ENCODE measurements around the gene RNF144B.
"Not testable (repeated sequence)": the region's sequence is repeated elsewhere in the genome, so short reads cannot be mapped to it uniquely, and the experiment has no call there.

Gene RNF144B

GRCh38 chr6:18387061-18387721, at the start of gene RNF144B:
TSS of gene RNF144B (plus strand) at chr6:18387350. CDS start at chr6:18399535, 12,185 bp downstream.
- peak; percentile 50 for DNase-seq (ENCODE audit: low spot score)

GRCh38 chr6:18339599-18339998, 47.6 kb upstream of the RNF144B start:
- no peak for DNase-seq (ENCODE audit: low spot score)

- DNase-seq (ENCODE audit: low spot score): no peak
Measured at GRCh38 chr6:18340781-18341551, 46.2 kb upstream of the RNF144B start.

- DNase-seq (ENCODE audit: low spot score): no peak
Measured at GRCh38 chr6:18342223-18342622, 44.9 kb upstream of the RNF144B start.

GRCh38 chr6:18343741-18344140, 43.4 kb upstream of the RNF144B start:
- DNase-seq (ENCODE audit: low spot score): no peak

GRCh38 chr6:18347021-18347577, 40.1 kb upstream of the RNF144B start:
- no peak for DNase-seq (ENCODE audit: low spot score)

- DNase-seq (ENCODE audit: low spot score): no peak
Measured at GRCh38 chr6:18347866-18348265, 39.3 kb upstream of the RNF144B start.

GRCh38 chr6:18349386-18349785, 37.8 kb upstream of the RNF144B start:
- DNase-seq (ENCODE audit: low spot score): no peak

GRCh38 chr6:18350271-18350670, 36.9 kb upstream of the RNF144B start:
- DNase-seq (ENCODE audit: low spot score): no peak

GRCh38 chr6:18350712-18351111, 36.4 kb upstream of the RNF144B start:
- no peak for DNase-seq (ENCODE audit: low spot score)

- no peak for DNase-seq (ENCODE audit: low spot score)
Measured at GRCh38 chr6:18352001-18352400, 35.1 kb upstream of the RNF144B start.

- DNase-seq (ENCODE audit: low spot score): no peak
Measured at GRCh38 chr6:18352842-18353241, 34.3 kb upstream of the RNF144B start.

- no peak for DNase-seq (ENCODE audit: low spot score)
Measured at GRCh38 chr6:18353251-18353650, 33.9 kb upstream of the RNF144B start.

GRCh38 chr6:18357546-18357945, 29.6 kb upstream of the RNF144B start:
- DNase-seq (ENCODE audit: low spot score): not testable (repeated sequence)

- DNase-seq (ENCODE audit: low spot score): peak; percentile 6
Measured at GRCh38 chr6:18359237-18359885, 27.8 kb upstream of the RNF144B start.

- no peak for DNase-seq (ENCODE audit: low spot score)
Measured at GRCh38 chr6:18360188-18360587, 27.0 kb upstream of the RNF144B start.

GRCh38 chr6:18362058-18362561, 25.0 kb upstream of the RNF144B start:
- DNase-seq (ENCODE audit: low spot score): no peak

- DNase-seq (ENCODE audit: low spot score): no peak
Measured at GRCh38 chr6:18363746-18364145, 23.4 kb upstream of the RNF144B start.

- DNase-seq (ENCODE audit: low spot score): not testable (repeated sequence)
Measured at GRCh38 chr6:18364561-18364960, 22.6 kb upstream of the RNF144B start.

GRCh38 chr6:18367371-18367770, 19.8 kb upstream of the RNF144B start:
- no peak for DNase-seq (ENCODE audit: low spot score)

GRCh38 chr6:18368277-18369105, 18.7 kb upstream of the RNF144B start:
- no peak for DNase-seq (ENCODE audit: low spot score)

- DNase-seq (ENCODE audit: low spot score): no peak
Measured at GRCh38 chr6:18371010-18371409, 16.1 kb upstream of the RNF144B start.
